DMS153 treated with DMSO at 0.1 percent for 48 hours (cell line): Measurements from ENCODE around the gene ZDHHC11.
"Not testable (repeated sequence)": the region's sequence is repeated elsewhere in the genome, so short reads cannot be mapped to it uniquely, and the experiment has no call there.

Experiments used
- DNase-seq: peaks from one replicate; lab custom pipeline; 2025; ENCODE audit not compliant: unreplicated experiment; lab: John Stamatoyannopoulos, UW

ZDHHC11 gene

DNA sequence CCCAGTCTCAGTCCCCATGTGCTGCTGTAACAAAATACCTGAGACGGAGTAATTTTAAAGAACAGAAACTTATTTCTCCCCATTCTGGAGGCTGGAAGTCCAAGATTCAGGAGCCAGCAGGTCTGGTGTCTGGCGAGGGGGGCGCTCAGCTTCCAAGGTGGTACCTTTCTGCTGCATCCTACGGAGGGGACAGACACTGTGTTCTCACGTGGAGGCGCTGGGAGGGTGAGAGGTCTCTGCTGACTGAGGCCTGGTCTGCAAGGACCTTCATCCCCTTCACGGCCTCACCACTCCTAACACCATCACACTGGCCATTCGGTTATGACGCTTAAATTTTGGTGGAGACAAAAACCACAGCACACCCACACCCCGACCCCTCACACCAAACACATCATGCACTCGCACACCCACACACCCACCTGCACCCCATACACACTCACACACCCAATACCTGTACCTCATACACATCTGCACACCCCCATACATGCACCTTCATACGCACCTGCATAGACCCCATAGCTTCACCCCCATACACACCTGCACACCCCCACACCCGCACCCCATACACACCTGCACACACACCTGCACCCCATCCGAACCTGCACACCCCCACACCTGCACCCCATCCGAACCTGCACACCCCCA lies 9.8 kb upstream of the ZDHHC11 start:
- DNase-seq, result no peak

DNA sequence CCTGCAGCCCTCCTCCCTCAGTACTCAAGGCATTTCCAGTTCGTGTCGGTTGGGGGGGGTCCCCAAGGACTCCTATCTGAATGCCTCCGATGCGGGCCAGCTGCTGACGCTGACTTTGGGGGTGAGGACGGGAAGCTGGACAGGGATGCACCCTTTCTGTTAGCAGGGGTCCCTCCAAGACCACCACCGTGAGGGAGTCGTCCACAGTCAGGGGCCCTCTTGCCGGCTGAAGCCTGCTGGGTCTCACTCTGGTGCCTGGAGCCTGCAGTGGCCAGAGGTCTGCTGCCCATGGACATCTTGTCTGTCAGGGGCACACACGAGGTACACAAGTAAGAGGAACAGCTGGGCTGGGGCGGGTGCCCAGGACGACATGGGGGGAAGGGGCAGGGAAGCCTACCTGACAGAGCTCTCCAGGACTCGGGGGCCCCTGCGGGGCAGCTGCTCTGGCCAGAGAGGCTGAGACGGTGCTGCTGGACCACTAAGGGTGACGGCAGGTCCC lies 9.1 kb upstream of the ZDHHC11 start:
- no peak for DNase-seq

DNA sequence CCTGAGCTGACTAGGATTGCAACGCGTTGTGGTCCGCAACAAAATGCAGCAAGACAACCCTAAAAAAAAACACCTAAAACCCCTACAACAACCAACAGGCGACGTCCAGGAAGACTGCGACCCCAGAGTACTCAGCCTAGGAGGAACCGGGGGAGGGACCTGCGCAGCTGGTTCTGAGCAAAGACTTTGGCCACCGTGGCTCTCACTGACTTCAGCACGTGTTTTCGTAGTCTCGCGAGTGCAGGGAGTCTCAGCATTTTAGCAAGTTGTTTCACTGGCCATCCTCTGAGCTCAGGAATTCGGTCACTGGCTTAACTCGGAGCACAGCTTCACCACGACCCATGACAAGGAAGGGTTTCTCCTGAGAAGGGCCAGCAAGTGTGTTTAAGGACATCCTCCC lies 8.6 kb upstream of the ZDHHC11 start:
- DNase-seq, result no peak

GRCh38 chr5:858726-859125 lies 7.9 kb upstream of the ZDHHC11 start:
- DNase-seq, result no peak

DNA sequence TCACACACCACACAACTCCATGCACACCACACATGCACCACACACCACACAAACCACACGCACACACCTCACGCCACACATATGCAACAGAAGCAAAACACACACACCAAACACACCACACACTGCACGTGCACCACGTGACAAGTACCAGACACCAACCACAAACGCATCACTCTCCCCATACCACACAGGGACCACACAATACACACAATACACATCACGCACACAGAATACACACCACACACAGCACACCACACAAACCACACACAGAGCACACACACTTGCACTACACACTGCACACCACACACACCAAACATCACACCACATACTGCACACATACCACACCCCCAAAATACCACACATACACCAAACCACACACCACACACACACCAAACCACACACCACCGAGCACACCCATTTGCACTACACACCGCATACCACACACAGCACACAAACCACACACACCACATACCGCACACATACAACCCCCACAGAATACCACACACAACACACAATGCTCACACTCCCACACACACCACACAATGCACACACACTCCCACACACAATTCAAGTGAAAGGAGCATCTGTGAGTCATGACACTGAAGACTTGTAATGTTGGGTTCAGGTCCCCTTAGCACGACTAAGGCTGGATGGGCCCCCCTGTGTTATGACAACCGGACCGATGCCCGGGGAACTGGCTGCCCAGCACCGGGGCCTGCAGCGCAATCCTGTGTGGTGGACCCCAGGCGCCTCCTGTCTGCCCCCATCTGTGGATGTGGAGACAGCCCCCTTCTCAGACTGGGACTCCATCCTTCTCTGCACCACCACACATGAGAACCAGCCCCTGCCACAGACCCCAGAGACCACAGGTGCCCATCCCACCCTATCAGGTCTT lies 6.0 kb upstream of the ZDHHC11 start:
- DNase-seq, result no peak

GRCh38 chr5:855771-856530 lies 5.2 kb upstream of the ZDHHC11 start:
- no peak for DNase-seq

DNA sequence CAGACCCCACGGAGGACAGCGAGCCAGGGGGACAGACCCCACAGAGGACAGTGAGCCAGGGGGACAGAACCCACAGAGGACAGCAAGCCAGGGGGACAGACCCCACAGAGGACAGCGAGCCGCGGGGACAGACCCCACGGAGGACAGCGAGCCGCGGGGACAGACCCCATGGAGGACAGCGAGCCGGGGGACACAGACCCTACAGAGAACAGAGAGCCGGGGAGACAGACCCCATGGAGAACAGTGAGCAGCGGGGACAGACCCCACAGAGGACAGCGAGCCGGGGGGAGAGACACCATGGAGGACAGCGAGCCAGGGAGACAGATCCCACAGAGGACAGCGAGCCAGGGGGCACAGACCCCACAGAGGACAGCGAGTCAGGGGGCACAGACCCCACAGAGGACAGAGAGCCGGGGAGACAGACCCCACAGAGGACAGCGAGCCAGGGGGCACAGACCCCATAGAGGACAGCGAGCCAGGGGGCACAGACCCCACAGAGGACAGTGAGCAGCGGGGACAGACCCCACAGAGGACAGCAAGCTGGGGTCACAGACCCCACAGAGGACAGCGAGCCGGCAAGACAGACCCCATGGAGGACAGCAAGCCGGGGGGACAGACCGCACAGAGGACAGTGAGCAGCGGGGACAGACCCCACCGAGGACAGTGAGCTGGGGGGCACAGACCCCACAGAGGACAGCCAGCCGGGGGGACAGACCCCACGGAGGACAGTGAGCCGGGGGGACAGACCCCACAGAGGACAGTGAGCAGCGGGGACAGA lies 4.4 kb upstream of the ZDHHC11 start:
- no peak for DNase-seq

DNA sequence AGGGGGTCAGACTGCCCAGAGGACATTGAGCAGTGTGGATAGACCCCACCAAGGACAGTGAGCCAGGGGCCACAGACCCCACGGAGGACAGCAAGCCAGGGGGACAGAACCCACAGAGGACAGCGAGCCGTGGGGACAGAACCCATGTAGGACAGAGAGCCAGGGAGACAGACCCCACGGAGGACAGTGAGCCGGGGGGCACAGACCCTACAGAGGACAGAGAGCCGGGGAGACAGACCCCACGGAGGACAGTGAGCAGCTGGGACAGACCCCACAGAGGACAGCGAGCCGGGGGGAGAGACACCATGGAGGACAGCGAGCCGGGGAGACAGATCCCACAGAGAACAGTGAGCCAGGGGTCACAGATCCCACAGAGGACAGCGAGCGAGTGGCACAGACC lies 3.4 kb upstream of the ZDHHC11 start:
- DNase-seq, result no peak

DNA sequence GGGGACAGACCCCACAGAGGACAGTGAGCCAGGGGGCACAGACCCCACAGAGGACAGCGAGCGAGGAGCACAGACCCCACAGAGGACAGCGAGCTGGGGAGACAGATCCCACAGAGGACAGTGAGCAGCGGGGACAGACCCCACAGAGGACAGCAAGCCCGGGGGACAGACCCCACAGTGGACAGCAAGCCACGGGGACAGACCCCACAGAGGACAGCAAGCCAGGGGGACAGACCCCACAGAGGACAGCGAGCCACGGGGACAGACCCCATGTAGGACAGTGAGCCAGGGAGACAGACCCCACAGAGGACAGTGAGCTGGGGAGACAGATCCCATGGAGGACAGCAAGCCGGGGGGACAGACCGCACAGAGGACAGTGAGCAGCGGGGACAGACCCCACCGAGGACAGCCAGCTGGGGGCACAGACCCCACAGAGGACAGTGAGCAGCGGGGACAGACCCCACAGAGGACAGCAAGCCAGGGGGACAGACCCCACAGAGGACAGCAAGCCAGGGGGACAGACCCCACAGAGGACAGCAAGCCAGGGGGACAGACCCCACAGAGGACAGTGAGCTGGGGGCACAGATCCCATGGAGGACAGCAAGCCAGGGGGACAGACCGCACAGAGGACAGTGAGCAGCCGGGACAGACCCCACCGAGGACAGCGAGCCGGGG lies 2.8 kb upstream of the ZDHHC11 start:
- not testable (repeated sequence) for DNase-seq

GRCh38 chr5:852431-853401 lies 1.9 kb upstream of the ZDHHC11 start:
- DNase-seq, result no peak

GRCh38 chr5:852018-852417 lies 1.2 kb upstream of the ZDHHC11 start:
- DNase-seq, result no peak

GRCh38 chr5:851553-851952 lies 767 bp upstream of the ZDHHC11 start:
- no peak for DNase-seq

DNA sequence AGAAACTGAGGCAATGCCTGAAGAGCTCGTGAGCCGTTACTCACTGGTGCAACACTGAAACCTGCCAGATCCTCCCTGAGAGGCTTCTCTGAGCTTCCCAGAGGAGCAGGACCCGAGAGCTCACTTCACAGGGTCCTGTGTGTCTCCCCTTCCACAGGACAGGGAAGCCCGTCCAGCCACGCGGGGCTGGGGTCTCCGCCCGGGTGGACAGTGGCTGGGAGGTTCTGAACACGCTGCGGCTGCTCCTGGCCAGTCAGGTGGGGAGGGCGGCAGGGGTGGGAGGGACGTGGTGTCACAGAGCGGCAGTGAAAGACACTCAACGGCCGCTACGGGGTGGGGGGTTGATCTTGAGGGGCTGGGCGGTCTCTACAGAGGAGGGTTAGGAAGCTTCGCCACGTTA lies 290 bp upstream of the ZDHHC11 start:
- no peak for DNase-seq

DNA sequence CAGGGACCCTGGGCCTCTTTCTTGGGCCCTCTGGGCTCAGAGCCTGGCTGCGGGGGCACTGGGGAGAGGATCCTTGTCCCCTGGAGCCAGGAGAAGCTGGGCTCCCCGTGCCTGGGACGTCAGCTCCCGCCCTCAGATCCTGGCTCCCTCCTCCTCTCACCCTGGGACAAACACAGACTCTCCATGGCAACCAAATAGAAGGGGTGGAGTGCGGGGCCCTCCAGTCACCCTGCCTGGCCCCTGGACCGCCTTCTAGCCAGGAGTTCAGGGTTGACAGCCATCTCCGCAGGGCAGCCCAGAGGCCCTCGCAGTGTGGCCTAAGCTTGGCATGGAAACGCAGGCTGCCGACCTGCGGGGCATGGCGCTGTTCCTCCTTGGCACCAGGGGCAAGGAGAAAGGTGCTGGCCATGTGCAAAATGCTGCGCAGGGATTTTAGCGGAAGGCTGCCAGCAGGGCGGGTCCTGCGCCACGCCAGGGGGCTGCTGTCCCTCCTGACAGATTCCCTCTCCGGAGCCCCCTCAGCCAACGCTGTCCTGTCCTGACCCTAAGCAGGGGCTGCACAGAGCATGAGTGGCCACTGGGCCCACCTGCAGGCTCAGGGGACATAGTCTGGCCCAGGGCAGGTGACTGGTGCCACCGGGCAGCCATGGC lies 1.0 kb downstream of the ZDHHC11 start:
- DNase-seq, result no peak

- DNase-seq, result no peak
These were observed 2.1 kb downstream of the ZDHHC11 start for GRCh38 chr5:848671-849111.

DNA sequence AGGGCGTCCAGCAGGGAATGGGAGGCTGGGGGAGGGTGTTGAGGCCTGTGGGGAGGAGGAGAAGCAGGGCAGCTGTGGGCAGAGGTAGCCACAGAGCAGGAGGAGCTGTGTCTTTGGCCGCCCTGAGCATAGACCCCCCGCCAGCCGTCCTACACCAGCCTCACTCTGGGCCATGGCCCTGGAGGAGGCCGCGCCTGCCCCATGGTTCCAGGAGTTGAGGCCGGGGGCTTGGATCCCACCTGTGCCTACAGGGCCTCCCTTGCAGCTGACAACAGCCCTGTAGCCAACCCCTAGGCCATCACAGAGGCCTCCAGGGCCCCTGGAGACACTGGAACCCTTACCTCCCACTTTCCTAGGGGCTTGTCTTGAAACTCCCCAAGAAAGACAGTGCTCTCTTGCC lies 3.0 kb downstream of the ZDHHC11 start:
- not testable (repeated sequence) for DNase-seq

DNA sequence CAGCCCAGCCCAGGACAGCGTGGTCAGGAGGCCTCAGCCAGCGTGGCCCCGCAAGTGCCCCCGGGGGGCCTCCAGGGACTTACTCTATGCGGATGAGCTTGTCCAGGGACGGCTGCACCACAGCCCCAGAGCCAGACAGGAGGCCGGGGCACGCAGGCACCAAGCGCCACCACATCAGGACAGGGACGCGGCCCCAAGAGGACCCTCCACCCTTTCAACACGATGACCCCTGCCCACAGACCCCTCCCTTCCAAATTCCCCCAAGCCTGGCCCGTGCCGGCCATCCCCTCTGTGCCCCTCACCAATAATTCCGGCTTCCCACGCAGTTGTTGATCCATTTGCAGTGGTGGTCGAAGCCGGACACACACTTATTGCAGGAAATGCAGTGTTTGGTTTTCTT lies 3.6 kb downstream of the ZDHHC11 start:
- not testable (repeated sequence) for DNase-seq

- not testable (repeated sequence) for DNase-seq
These were observed 4.1 kb downstream of the ZDHHC11 start for GRCh38 chr5:846602-847091.
